Activated naive CD8-positive, alpha-beta T cell treated with anti-CD3 and anti-CD28 coated beads for 36 hours (primary cell): ENCODE results near the gene ACOT6. TPM values are rescaled to one million over a fixed set of nuclear protein-coding genes. Genes with fewer than 3 reads are reported as not detected.
"Not testable (repeated sequence)": the region's sequence is repeated elsewhere in the genome, so short reads cannot be mapped to it uniquely, and the experiment has no call there.

Source experiments
- DNase-seq: peaks from one replicate; pipeline ENCODE4 v3.0.0; 2021
- H3K27ac Mint-ChIP-seq: one replicate; pipeline ENCODE4 v1.8.0; 2022; ENCODE audit warnings: mild to moderate bottlenecking, moderate library complexity, mixed read lengths
- H3K27me3 Mint-ChIP-seq: one replicate; pipeline ENCODE4 v1.8.0; 2022; ENCODE audit warnings: mild to moderate bottlenecking, mixed read lengths
- H3K36me3 Mint-ChIP-seq: one replicate; pipeline ENCODE4 v1.8.0; 2021; ENCODE audit warnings: mild to moderate bottlenecking, mixed read lengths
- H3K4me1 Mint-ChIP-seq: one replicate; pipeline ENCODE4 v1.8.0; 2021; ENCODE audit warnings: mixed read lengths
- H3K4me3 Mint-ChIP-seq: one replicate; pipeline ENCODE4 v1.8.0; 2022; ENCODE audit warnings: mild to moderate bottlenecking, moderate library complexity, mixed read lengths
- H3K9me3 Mint-ChIP-seq: one replicate; pipeline ENCODE4 v1.8.0; 2022; ENCODE audit warnings: mixed read lengths
- total RNA-seq, 2 experiments: library from RNA; stranded (reverse); gene quantifications; one replicate each; pipeline ENCODE4 v1.2.3, GENCODE V29; 2021

Gene ACOT6
- total RNA-seq, 2 experiments from 2014 or later: not detected

GRCh38 chr14:73620268-73620667, 8.0 kb downstream of the ACOT6 start:
- Mint-ChIP-seq H3K36me3 (no peaks in the 10 kb centered on the region), H3K27me3 (no peaks in the 10 kb centered on the region), H3K4me3 (no peak overlapping the region), H3K9me3 (no peaks in the 10 kb centered on the region), H3K4me1 (no peaks in the 10 kb centered on the region), H3K27ac (no peak overlapping the region)
- DNase-seq: no peak

DNA sequence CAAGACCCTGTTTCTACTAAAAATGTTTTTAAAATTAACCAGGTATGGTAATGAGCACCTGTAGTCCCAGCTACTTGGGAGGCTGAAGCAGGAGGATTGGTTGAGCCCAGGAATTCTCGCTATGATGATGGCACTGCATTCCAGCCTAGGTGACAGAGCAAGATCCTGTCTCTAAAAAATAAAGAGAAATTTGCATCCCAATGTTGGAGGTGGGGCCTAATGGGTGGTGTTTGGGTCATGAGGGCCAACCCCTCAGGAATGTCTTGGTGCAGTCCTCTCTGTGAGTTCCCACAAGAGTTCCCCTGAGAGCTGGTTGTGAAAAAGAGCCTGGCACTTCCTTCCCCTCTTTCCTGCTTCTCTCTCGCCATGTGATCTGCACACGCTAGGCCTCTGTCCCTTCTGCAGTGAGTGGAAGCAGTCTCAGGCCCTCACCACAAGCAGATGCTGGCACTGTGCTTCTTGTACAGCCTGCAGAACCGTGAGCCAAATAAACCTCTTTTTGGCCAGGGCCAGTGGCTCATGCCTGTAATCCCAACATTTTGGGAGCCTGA, 11.3 kb downstream of the ACOT6 start:
- H3K9me3 Mint-ChIP-seq: no peaks in the 10 kb centered on the region
- H3K36me3 Mint-ChIP-seq: no peaks in the 10 kb centered on the region
- no peak overlapping the region for H3K4me3 Mint-ChIP-seq
- H3K27me3 Mint-ChIP-seq: peaks cover 6% of the 10 kb centered on the region
- H3K4me1 Mint-ChIP-seq: no peaks in the 10 kb centered on the region
- no peak for DNase-seq
- H3K27ac Mint-ChIP-seq: no peak overlapping the region

- H3K27ac Mint-ChIP-seq: no peak overlapping the region
- H3K4me1 Mint-ChIP-seq: no peaks in the 10 kb centered on the region
- no peak for DNase-seq
- H3K27me3 Mint-ChIP-seq: peaks cover 11% of the 10 kb centered on the region
- no peak overlapping the region for H3K4me3 Mint-ChIP-seq
- no peaks in the 10 kb centered on the region for H3K36me3 Mint-ChIP-seq
- H3K9me3 Mint-ChIP-seq: no peaks in the 10 kb centered on the region
These were observed 13.4 kb downstream of the ACOT6 start for GRCh38 chr14:73625706-73626105.

DNA sequence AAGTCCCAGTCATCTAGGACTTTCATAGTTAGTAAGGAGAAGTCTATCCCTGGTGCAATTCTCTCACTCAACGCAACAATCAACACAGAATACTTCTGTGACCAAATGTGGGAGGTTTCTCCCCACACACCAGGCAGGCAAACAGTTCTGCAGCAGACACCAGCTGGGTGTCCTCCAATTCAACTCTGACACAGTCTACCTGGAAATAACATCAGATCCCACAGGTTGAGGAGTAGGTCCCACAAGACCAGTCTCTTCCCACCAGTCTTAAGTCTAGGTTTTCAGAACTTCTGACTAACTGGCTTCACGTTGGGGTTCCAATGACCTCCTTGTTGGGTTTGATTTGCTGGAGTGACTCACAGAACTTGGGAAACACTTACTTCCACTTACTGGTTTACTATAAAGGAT, 14.8 kb downstream of the ACOT6 start:
- Mint-ChIP-seq H3K27ac (no peak overlapping the region), H3K4me1 (no peaks in the 10 kb centered on the region), H3K9me3 (no peaks in the 10 kb centered on the region), H3K4me3 (no peak overlapping the region), H3K36me3 (no peaks in the 10 kb centered on the region), H3K27me3 (peaks cover 11% of the 10 kb centered on the region)
- no peak for DNase-seq

- Mint-ChIP-seq H3K9me3 (no peaks in the 10 kb centered on the region), H3K36me3 (no peaks in the 10 kb centered on the region), H3K27me3 (peaks cover 15% of the 10 kb centered on the region), H3K27ac (no peak overlapping the region), H3K4me1 (peaks cover 5% of the 10 kb centered on the region), H3K4me3 (no peak overlapping the region)
- no peak for DNase-seq
These were observed 17.9 kb downstream of the ACOT6 start for GRCh38 chr14:73630009-73630780.

- Mint-ChIP-seq H3K9me3 (no peaks in the 10 kb centered on the region), H3K36me3 (no peaks in the 10 kb centered on the region), H3K27me3 (peaks cover 12% of the 10 kb centered on the region), H3K27ac (no peak overlapping the region), H3K4me3 (peak overlapping the region; percentile 64), H3K4me1 (peaks cover 5% of the 10 kb centered on the region)
- DNase-seq: peak; percentile 50
These were observed 21.0 kb downstream of the ACOT6 start for GRCh38 chr14:73633116-73634010.

DNA sequence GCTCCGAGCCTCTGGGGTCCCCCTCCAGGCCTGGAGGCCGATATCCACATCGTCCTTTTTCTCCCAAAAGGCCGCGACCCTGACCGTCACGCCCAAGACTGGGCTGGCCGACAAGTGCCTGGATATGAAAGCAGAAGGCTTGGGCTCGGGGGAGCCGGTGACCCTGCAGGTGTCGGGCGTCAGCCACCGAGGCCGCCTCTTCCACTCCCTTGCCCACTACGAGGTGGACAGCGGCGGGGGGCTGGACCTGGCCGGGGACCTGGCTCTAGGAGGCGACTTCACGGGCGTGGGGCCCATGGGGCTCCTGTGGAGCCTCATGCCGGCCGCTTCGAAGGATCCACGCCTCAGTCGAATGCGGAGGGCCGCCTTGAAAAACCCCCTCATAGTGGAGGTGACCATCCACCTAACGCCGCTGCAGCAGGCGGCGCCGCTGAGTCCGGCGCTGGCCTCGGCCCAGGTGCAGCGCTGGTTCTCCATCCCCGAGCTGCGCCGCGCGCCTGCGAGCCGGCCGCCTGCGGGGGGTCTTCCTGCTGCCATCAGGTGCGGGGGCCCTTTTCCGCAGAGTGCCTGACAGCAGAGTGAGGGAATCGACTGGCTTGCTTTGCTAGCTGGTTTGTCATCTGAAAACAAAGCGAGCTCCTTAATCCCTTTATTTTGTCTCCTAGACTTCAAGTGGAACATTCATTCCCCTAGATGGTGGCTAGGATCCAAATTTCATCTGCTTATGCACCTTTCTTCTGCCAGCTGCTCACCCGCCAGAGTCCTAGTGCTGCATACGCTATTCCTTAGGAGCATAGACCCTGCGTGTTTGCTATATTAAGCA, 21.9 kb downstream of the ACOT6 start:
- H3K4me3 Mint-ChIP-seq: peak overlapping the region; percentile 64
- H3K36me3 Mint-ChIP-seq: no peaks in the 10 kb centered on the region
- H3K27ac Mint-ChIP-seq: peak overlapping the region; percentile 20
- peaks cover 12% of the 10 kb centered on the region for H3K27me3 Mint-ChIP-seq
- peak; percentile 23 for DNase-seq
- peaks cover 11% of the 10 kb centered on the region for H3K4me1 Mint-ChIP-seq
- no peaks in the 10 kb centered on the region for H3K9me3 Mint-ChIP-seq

DNA sequence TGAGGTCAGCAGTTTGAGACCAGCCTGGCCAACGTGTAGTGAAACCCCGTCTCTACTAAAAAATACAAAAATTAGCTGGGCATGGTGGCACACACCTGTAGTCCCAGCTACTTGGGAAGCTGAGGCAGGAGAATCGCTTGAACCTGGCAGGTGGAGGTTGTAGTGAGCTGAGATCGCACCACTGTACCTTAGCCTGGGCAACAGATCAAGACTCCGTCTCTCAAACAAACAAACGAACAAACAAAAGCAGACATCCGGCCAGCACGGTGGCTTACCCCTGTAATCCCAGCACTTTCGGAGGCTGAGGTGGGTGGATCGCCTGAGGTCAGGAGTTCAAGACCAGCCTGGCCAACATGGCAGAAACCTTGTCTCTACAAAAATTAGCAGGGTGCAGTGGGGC, 24.0 kb downstream of the ACOT6 start:
- not testable (repeated sequence) for H3K4me3 Mint-ChIP-seq, H3K27me3 Mint-ChIP-seq, H3K27ac Mint-ChIP-seq, H3K9me3 Mint-ChIP-seq, DNase-seq, H3K36me3 Mint-ChIP-seq
- peaks cover 12% of the 10 kb centered on the region for H3K4me1 Mint-ChIP-seq

DNA sequence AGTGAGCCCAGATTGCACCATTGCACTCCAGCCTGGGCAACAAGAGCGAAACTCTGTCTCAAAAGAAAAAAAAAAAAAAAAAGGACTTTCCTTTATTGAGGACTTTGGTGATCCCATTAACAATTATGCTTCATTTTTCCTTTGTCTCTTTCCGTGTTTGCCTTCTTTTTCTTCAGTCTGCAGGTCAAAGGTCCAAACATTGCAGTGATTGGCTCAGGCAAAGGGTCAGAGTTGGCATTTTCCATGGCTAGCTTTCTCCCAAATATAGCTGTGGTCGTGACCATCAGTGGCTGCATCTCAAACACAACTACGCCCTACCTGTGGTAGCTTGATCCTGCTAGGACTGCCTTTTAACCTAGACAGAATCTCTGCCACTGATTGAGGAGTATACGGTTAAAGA, 25.5 kb downstream of the ACOT6 start:
- no peaks in the 10 kb centered on the region for H3K36me3 Mint-ChIP-seq
- DNase-seq: no peak
- peaks cover 7% of the 10 kb centered on the region for H3K27me3 Mint-ChIP-seq
- H3K4me1 Mint-ChIP-seq: peaks cover 12% of the 10 kb centered on the region
- H3K4me3 Mint-ChIP-seq: no peak overlapping the region
- no peak overlapping the region for H3K27ac Mint-ChIP-seq
- no peaks in the 10 kb centered on the region for H3K9me3 Mint-ChIP-seq

DNA sequence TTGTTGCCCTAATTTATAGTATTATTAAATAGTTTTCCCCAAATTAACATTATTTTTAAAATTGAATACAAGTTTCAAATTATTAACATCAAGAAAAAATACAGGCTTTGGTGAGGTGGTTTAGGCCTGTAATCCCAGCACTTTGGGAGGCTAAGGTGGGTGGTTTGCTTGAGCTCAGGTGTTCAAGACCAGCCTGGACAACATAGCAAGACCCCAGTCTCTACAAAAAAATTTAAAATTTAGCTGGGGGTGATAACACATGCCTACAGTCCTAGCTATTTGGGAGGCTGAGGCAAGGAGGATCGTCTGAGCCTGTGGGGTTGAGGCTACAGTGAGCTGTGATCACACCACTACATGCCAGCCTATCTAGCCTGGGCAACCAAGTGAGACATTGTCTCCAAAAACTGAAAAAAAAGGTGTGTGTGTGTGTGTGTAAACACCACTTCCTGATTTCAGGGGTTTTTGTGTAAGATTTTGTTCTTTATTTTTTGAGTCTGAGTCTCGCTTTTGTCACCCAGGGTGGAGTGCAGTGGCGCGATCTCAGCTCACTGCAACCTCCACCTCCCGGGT, 28.6 kb downstream of the ACOT6 start:
- H3K27me3 Mint-ChIP-seq: no peaks in the 10 kb centered on the region
- no peaks in the 10 kb centered on the region for H3K36me3 Mint-ChIP-seq
- H3K9me3 Mint-ChIP-seq: no peaks in the 10 kb centered on the region
- no peak overlapping the region for H3K4me3 Mint-ChIP-seq
- no peak overlapping the region for H3K27ac Mint-ChIP-seq
- peaks cover 20% of the 10 kb centered on the region for H3K4me1 Mint-ChIP-seq
- no peak for DNase-seq

- no peaks in the 10 kb centered on the region for H3K36me3 Mint-ChIP-seq
- H3K27ac Mint-ChIP-seq: peak within 1 kb of the TSS; percentile 91
- peak within 1 kb of the TSS; percentile 90 for H3K4me3 Mint-ChIP-seq
- H3K4me1 Mint-ChIP-seq: peaks cover 21% of the 10 kb centered on the region
- no peaks in the 10 kb centered on the region for H3K9me3 Mint-ChIP-seq
- no peaks in the 10 kb centered on the region for H3K27me3 Mint-ChIP-seq
- peak; percentile 94 for DNase-seq
These were observed 32.4 kb downstream of the ACOT6 start, which contains the start of gene DNAL1 for GRCh38 chr14:73644531-73645247. Gene DNAL1 (plus strand): TSS chr14:73644986. CDS start chr14:73645040, 54 bp downstream.

- DNase-seq: no peak
- Mint-ChIP-seq H3K4me3 (peak overlapping the region; percentile 90), H3K4me1 (peaks cover 21% of the 10 kb centered on the region), H3K36me3 (no peaks in the 10 kb centered on the region), H3K27me3 (no peaks in the 10 kb centered on the region), H3K27ac (peak overlapping the region; percentile 91), H3K9me3 (no peaks in the 10 kb centered on the region)
These were observed 32.9 kb downstream of the ACOT6 start for GRCh38 chr14:73645248-73645610.

- Mint-ChIP-seq H3K4me1 (peaks cover 8% of the 10 kb centered on the region), H3K36me3 (peaks cover 6% of the 10 kb centered on the region), H3K9me3 (no peaks in the 10 kb centered on the region), H3K4me3 (no peak overlapping the region), H3K27ac (no peak overlapping the region), H3K27me3 (no peaks in the 10 kb centered on the region)
- no peak for DNase-seq
These were observed 38.7 kb downstream of the ACOT6 start for GRCh38 chr14:73651005-73651404.

- DNase-seq: no peak
- no peak overlapping the region for H3K27ac Mint-ChIP-seq
- H3K27me3 Mint-ChIP-seq: no peaks in the 10 kb centered on the region
- no peak overlapping the region for H3K4me3 Mint-ChIP-seq
- peaks cover 6% of the 10 kb centered on the region for H3K36me3 Mint-ChIP-seq
- H3K9me3 Mint-ChIP-seq: no peaks in the 10 kb centered on the region
- peaks cover 1% of the 10 kb centered on the region for H3K4me1 Mint-ChIP-seq
These were observed 43.5 kb downstream of the ACOT6 start for GRCh38 chr14:73655851-73656250.
